Breast epithelium (tissue), 4 donors: Measurements from ENCODE around the gene NCAPG2. TPM values are rescaled to one million over a fixed set of nuclear protein-coding genes. Genes with fewer than 3 reads are reported as not detected.

ENCODE experiments used
- DNase-seq, 2 donors: peaks; one replicate each; pipeline ENCODE4 v3.0.0-alpha.2; 2019; ENCODE audit warnings: low spot score in 2 of 2
- H3K27ac ChIP-seq, 2 donors: fragments of 200-600 bp; sonication (generic) in 1 of 2; one replicate each; pipeline ENCODE4 v1.5.1; 2016 to 2019; ENCODE audit warnings: mild to moderate bottlenecking in 1 of 2
- H3K27me3 ChIP-seq, 2 donors: fragments of 200-600 bp; sonication (generic) in 1 of 2; one replicate each; pipeline versions ENCODE4 v1.5.1 to v1.6.0; 2017 to 2019; ENCODE audit warnings: control low read depth in 1 of 2, mild to moderate bottlenecking in 1 of 2
- H3K36me3 ChIP-seq: fragments of 200-600 bp; one replicate; pipeline ENCODE4 v1.5.1; 2019
- H3K4me1 ChIP-seq, 2 donors: fragments of 200-600 bp; sonication (generic); one replicate each; pipeline ENCODE4 v1.5.1; 2016 to 2019; ENCODE audit warnings: control low read depth in 1 of 2
- H3K4me3 ChIP-seq, 3 donors: fragments of 200-600 bp; sonication (generic); 1 replicate in 2 of 3; 2 replicates in 1 of 3; pipeline ENCODE4 v1.5.1; 2016 to 2019; ENCODE audit warnings: mild to moderate bottlenecking in 3 of 3, moderate library complexity in 2 of 3
- H3K9me3 ChIP-seq, 2 donors: fragments of 200-600 bp; sonication (generic) in 1 of 2; one replicate each; pipeline ENCODE4 v1.5.1; 2016 to 2019; ENCODE audit warnings: control low read depth in 1 of 2
- CTCF ChIP-seq, 3 donors: fragments of 450-650 bp; IDR thresholded peaks; one replicate each; pipeline ENCODE4 v1.5.1; 2016 to 2017; ENCODE audit warnings: antibody characterized with exemption in 3 of 3, mild to moderate bottlenecking in 3 of 3, moderate library complexity in 3 of 3
- POLR2A ChIP-seq: fragments of 450-650 bp; IDR thresholded peaks from one replicate; pipeline ENCODE4 v1.6.1; 2016; ENCODE audit warnings: antibody characterized with exemption, mild to moderate bottlenecking, moderate library complexity
- POLR2AphosphoS5 ChIP-seq, 3 donors: sonication (generic); formaldehyde crosslinking; IDR thresholded peaks; one replicate each; pipeline ENCODE4 v1.6.1; 2017; ENCODE audit warnings: antibody characterized with exemption in 3 of 3
- intact Hi-C: fragments of 100-400 bp; cut with DNase I; formaldehyde crosslinking; loops from one replicate; pipeline ENCODE4 v1.15.1; 2023; ENCODE audit warnings: low total_unique reads
- total RNA-seq, 3 donors: library from RNA; depleted of rRNA; stranded (reverse); fragments of >200 nt; gene quantifications; one replicate each; pipeline ENCODE4 v1.1.0, GENCODE V29; 2016

NCAPG2 gene
- total RNA-seq: 10 to 100 TPM in 2 of 3 donors, 1 to 10 TPM in 1; 9.8 to 12.5 (median 10.4) TPM

- Histone ChIP-seq H3K4me1 (peaks cover 0 to 6% of the 10 kb centered on the region in 2 donors), H3K9me3 (no peaks in the 10 kb centered on the region), H3K36me3 (no peaks in the 10 kb centered on the region), H3K4me3 (peak within 1 kb of the TSS; percentile 79 to 93 (median 88)), H3K27ac (peak within 1 kb of the TSS; percentile 84 to 92), H3K27me3 (no peaks in the 10 kb centered on the region)
- peak; percentile 95 to 97 for DNase-seq
- intact Hi-C loops: no loop called here
- TF ChIP-seq POLR2AphosphoS5 (IDR thresholded peaks at IDR 0.05) (peak; percentile 91 to 96 (median 94)), CTCF (IDR thresholded peaks at IDR 0.05) (peak; percentile 57 to 74 (median 66)), POLR2A (peak; percentile 72)
Measured at GRCh38 chr7:158704524-158705233, at the start of gene NCAPG2. Gene NCAPG2, minus strand, starts transcription at chr7:158704804. Its CDS starts 2,905 bp downstream, at chr7:158701899.

- Histone ChIP-seq H3K4me1 (no peaks in the 10 kb centered on the region), H3K36me3 (peaks cover 4% of the 10 kb centered on the region), H3K27ac (no peak overlapping the region), H3K9me3 (no peaks in the 10 kb centered on the region), H3K4me3 (no peak overlapping the region), H3K27me3 (no peaks in the 10 kb centered on the region)
- DNase-seq: no peak
- TF ChIP-seq POLR2A (no peak), CTCF (IDR thresholded peaks at IDR 0.05) (no peak), POLR2AphosphoS5 (IDR thresholded peaks at IDR 0.05) (no peak)
- intact Hi-C loops: no loop called here
Measured at GRCh38 chr7:158753900-158754299, 49.3 kb upstream of the NCAPG2 start.

- H3K27ac ChIP-seq: no peak overlapping the region
- peaks cover 4% of the 10 kb centered on the region for H3K36me3 ChIP-seq
- intact Hi-C loops: no loop called here
- no peaks in the 10 kb centered on the region for H3K27me3 ChIP-seq
- TF ChIP-seq POLR2AphosphoS5 (IDR thresholded peaks at IDR 0.05): no peak
- TF ChIP-seq POLR2A: no peak
- H3K9me3 ChIP-seq: no peaks in the 10 kb centered on the region
- H3K4me1 ChIP-seq: no peaks in the 10 kb centered on the region
- DNase-seq: no peak
- H3K4me3 ChIP-seq: no peak overlapping the region
Measured at GRCh38 chr7:158751751-158752150, 47.1 kb upstream of the NCAPG2 start.

- H3K4me3 ChIP-seq: no peak overlapping the region
- H3K36me3 ChIP-seq: peaks cover 4% of the 10 kb centered on the region
- no peak for TF ChIP-seq POLR2AphosphoS5 (IDR thresholded peaks at IDR 0.05)
- TF ChIP-seq CTCF (IDR thresholded peaks at IDR 0.05): no peak
- no peak for TF ChIP-seq POLR2A
Measured at GRCh38 chr7:158751199-158751598, 46.6 kb upstream of the NCAPG2 start.

GRCh38 chr7:158750702-158751101 is 46.1 kb upstream of the NCAPG2 start:
- intact Hi-C loops: no loop called here
- H3K9me3 ChIP-seq: no peaks in the 10 kb centered on the region
- no peaks in the 10 kb centered on the region for H3K27me3 ChIP-seq
- no peak overlapping the region for H3K4me3 ChIP-seq
- peaks cover 4% of the 10 kb centered on the region for H3K36me3 ChIP-seq
- no peak for DNase-seq
- H3K4me1 ChIP-seq: no peaks in the 10 kb centered on the region
- TF ChIP-seq POLR2A: no peak
- no peak for TF ChIP-seq CTCF (IDR thresholded peaks at IDR 0.05)
- TF ChIP-seq POLR2AphosphoS5 (IDR thresholded peaks at IDR 0.05): no peak
- no peak overlapping the region for H3K27ac ChIP-seq

More at GRCh38 chr7:158751199-158751598, 46.6 kb upstream of the NCAPG2 start:
- H3K27ac ChIP-seq: no peak overlapping the region
- intact Hi-C loops: no loop called here
- no peaks in the 10 kb centered on the region for H3K9me3 ChIP-seq
- no peak for DNase-seq
- H3K4me1 ChIP-seq: no peaks in the 10 kb centered on the region
- no peaks in the 10 kb centered on the region for H3K27me3 ChIP-seq
